CD4-positive, alpha-beta T cell (primary cell): Measurements from ENCODE around the gene NOTCH3. TPM values are rescaled to one million over a fixed set of nuclear protein-coding genes. Genes with fewer than 3 reads are reported as not detected.

Source experiments
- ATAC-seq: fragments of 200-7000 bp; cut with Tn5 transposase; one replicate; pipeline ENCODE4 v1.10.0; 2022; ENCODE audit warnings: mild to moderate bottlenecking; ENCODE audit not compliant: poor library complexity
- CTCF ChIA-PET: fragments of 350-600 bp; sonication (Branson Sonifier 250); formaldehyde crosslinking; loops from one replicate; lab custom pipeline; 2021; ENCODE audit warnings: antibody characterized with exemption, inconsistent platforms; lab: Charles Lee
- POLR2A ChIA-PET: fragments of 350-600 bp; sonication (Branson Sonifier 250); formaldehyde crosslinking; loops from one replicate; lab custom pipeline; 2021; ENCODE audit warnings: antibody characterized with exemption, inconsistent platforms; lab: Charles Lee
- DNase-seq, 14 experiments: peaks; one replicate each; pipeline ENCODE4 v3.0.0-alpha.2; 2013 to 2020; ENCODE audit warnings: mixed read lengths in 2 of 14
- H3K27ac ChIP-seq, 2 donors: one replicate each; pipeline versions ENCODE4 v1.5.1 to v1.7.0; 2013; ENCODE audit warnings: low read length in 2 of 2, low read depth in 1 of 2, mild to moderate bottlenecking in 1 of 2
- H3K27me3 ChIP-seq, 2 experiments: 1 replicate in 1 of 2; 2 replicates in 1 of 2; pipeline versions ENCODE4 v1.6.1 to v1.7.0; 2013; ENCODE audit warnings: low read length in 2 of 2, control low read depth in 1 of 2, mild to moderate bottlenecking in 1 of 2, moderate library complexity in 1 of 2; ENCODE audit not compliant: insufficient read depth in 2 of 2, control insufficient read depth in 1 of 2
- H3K36me3 ChIP-seq: one replicate; pipeline ENCODE4 v1.6.1; 2013; ENCODE audit warnings: low read length, control low read depth; ENCODE audit not compliant: insufficient read depth
- H3K4me1 ChIP-seq: one replicate; pipeline ENCODE4 v1.6.1; 2013; ENCODE audit warnings: low read length, control low read depth; ENCODE audit not compliant: insufficient read depth
- H3K4me3 ChIP-seq: one replicate; pipeline ENCODE4 v1.5.1; 2013; ENCODE audit warnings: mild to moderate bottlenecking, low read length, moderate library complexity
- H3K9me3 ChIP-seq, 2 experiments: 1 replicate in 1 of 2; 2 replicates in 1 of 2; pipeline versions ENCODE4 v1.6.1 to v1.7.0; 2013; ENCODE audit warnings: low read length in 2 of 2, mild to moderate bottlenecking in 2 of 2, control low read depth in 1 of 2, moderate library complexity in 1 of 2; ENCODE audit not compliant: control insufficient read depth in 1 of 2, insufficient read depth in 1 of 2
- H3K27ac Mint-ChIP-seq: one replicate; pipeline ENCODE4 v1.8.0; 2020; ENCODE audit warnings: mixed read lengths
- H3K27me3 Mint-ChIP-seq: one replicate; pipeline ENCODE4 v1.8.0; 2021; ENCODE audit warnings: mixed read lengths
- H3K36me3 Mint-ChIP-seq: one replicate; pipeline ENCODE4 v1.8.0; 2021; ENCODE audit warnings: low read depth, mixed read lengths
- H3K4me1 Mint-ChIP-seq: one replicate; pipeline ENCODE4 v1.8.0; 2021; ENCODE audit warnings: low read depth, mixed read lengths
- H3K4me3 Mint-ChIP-seq: one replicate; pipeline ENCODE4 v1.8.0; 2020; ENCODE audit warnings: mild to moderate bottlenecking, mixed read lengths
- H3K9me3 Mint-ChIP-seq: one replicate; pipeline ENCODE4 v1.8.0; 2020; ENCODE audit warnings: mixed read lengths
- CTCF ChIP-seq: fragments of 200-600 bp; IDR thresholded peaks from one replicate; pipeline ENCODE4 v1.8.0; 2022; ENCODE audit warnings: antibody characterized with exemption, mild to moderate bottlenecking
- intact Hi-C, 2 experiments: fragments of 100-400 bp; cut with DNase I in 1 of 2; cut with micrococcal nuclease in 1 of 2; formaldehyde crosslinking; loops; one replicate each; pipeline versions ENCODE4 v1.15.1 to v1.9.0; 2023 to 2025; cut with DNase I, micrococcal nuclease
- total RNA-seq, 174 experiments: library from RNA in 2 of 174; stranded (reverse) in 2 of 174; gene quantifications; one replicate each; pipeline ENCODE4 v1.2.3 and lab custom pipeline; 2021 to 2026

The NOTCH3 gene
- total RNA-seq, 2 experiments from 2014 or later: not detected

GRCh38 chr19:15126131-15126910 is 74.5 kb downstream of the NOTCH3 start:
- Histone ChIP-seq H3K27me3 (no peaks in the 10 kb centered on the region), H3K27ac (peak overlapping the region in 1 of 2 donors; percentile 87), H3K9me3 (no peaks in the 10 kb centered on the region), H3K4me1 (peaks cover 33% of the 10 kb centered on the region), H3K4me3 (peak overlapping the region; percentile 77), H3K36me3 (peaks cover 6% of the 10 kb centered on the region)
- ChIA-PET CTCF (interaction anchor here (0.6 to 1.9 kb wide), 2 partner anchors 34 to 1256 kb away, joined by 3 to 8 read pairs; no protein-coding TSS in a partner anchor), POLR2A (interaction anchor here (0.6 to 3.6 kb wide), 4 partner anchors 170 to 293 kb away, joined by 3 to 14 read pairs (median 4); partner anchors contain the start of genes AKAP8, AKAP8L and BRD4)
- ATAC-seq (no peak), DNase-seq (no peak)
- no peaks in the 10 kb centered on the region for H3K9me3 Mint-ChIP-seq
- no peaks in the 10 kb centered on the region for H3K27me3 Mint-ChIP-seq
- intact Hi-C loops: no loop called here
- H3K4me3 Mint-ChIP-seq: no peak overlapping the region
- H3K4me1 Mint-ChIP-seq: peaks cover 50% of the 10 kb centered on the region
- no peak for TF ChIP-seq CTCF
- H3K36me3 Mint-ChIP-seq: peaks cover 30% of the 10 kb centered on the region
- H3K27ac Mint-ChIP-seq: peak overlapping the region; percentile 96

- peaks cover 32% of the 10 kb centered on the region for H3K4me1 ChIP-seq
- Mint-ChIP-seq H3K9me3 (no peaks in the 10 kb centered on the region), H3K27me3 (no peaks in the 10 kb centered on the region), H3K36me3 (peaks cover 39% of the 10 kb centered on the region), H3K4me3 (peak overlapping the region; percentile 99), H3K27ac (peak overlapping the region; percentile 96), H3K4me1 (peaks cover 49% of the 10 kb centered on the region)
- intact Hi-C loops: loop anchor here in 1 of 2 experiments (1.0 kb wide), 1 partner anchor 33 kb away; no protein-coding TSS in a partner anchor
- no peak for TF ChIP-seq CTCF
- H3K27me3 ChIP-seq: no peaks in the 10 kb centered on the region
- DNase-seq (peak; percentile 92 to 98 (median 96)), ATAC-seq (peak; percentile 85)
- peak overlapping the region; percentile 87 to 97 for H3K27ac ChIP-seq
- H3K36me3 ChIP-seq: peaks cover 13% of the 10 kb centered on the region
- no peaks in the 10 kb centered on the region for H3K9me3 ChIP-seq
- POLR2A ChIA-PET: interaction anchor here (0.6 to 3.6 kb wide), 5 partner anchors 21 to 293 kb away, joined by 3 to 14 read pairs (median 4); partner anchors contain the start of genes AKAP8, AKAP8L and BRD4
- H3K4me3 ChIP-seq: peak overlapping the region; percentile 77
- CTCF ChIA-PET: interaction anchor here (0.6 to 1.9 kb wide), 2 partner anchors 33 to 1257 kb away, joined by 3 to 8 read pairs; no protein-coding TSS in a partner anchor
Measured at GRCh38 chr19:15125232-15126067, 75.3 kb downstream of the NOTCH3 start.

GRCh38 chr19:15124572-15125231 is 76.1 kb downstream of the NOTCH3 start:
- TF ChIP-seq CTCF: no peak
- Mint-ChIP-seq H3K4me3 (peak overlapping the region; percentile 99), H3K4me1 (peaks cover 41% of the 10 kb centered on the region), H3K27ac (peak overlapping the region; percentile 96), H3K36me3 (peaks cover 47% of the 10 kb centered on the region), H3K27me3 (no peaks in the 10 kb centered on the region), H3K9me3 (no peaks in the 10 kb centered on the region)
- peak in 4 of 14 experiments; percentile 9 to 73 (median 14) for DNase-seq
- Histone ChIP-seq H3K27ac (peak overlapping the region; percentile 87 to 97), H3K9me3 (peaks cover 0 to under 1% of the 10 kb centered on the region in 2 experiments), H3K4me3 (peak overlapping the region; percentile 77), H3K36me3 (peaks cover 19% of the 10 kb centered on the region), H3K27me3 (no peaks in the 10 kb centered on the region), H3K4me1 (peaks cover 25% of the 10 kb centered on the region)
- POLR2A ChIA-PET: interaction anchor here (0.7 to 3.6 kb wide), 5 partner anchors 17 to 294 kb away, joined by 3 to 14 read pairs (median 3); partner anchors contain the start of genes AKAP8, AKAP8L and SYDE1
- intact Hi-C loops: loop anchor here in 1 of 2 experiments (1.0 kb wide), 1 partner anchor 32 kb away; no protein-coding TSS in a partner anchor
- CTCF ChIA-PET: no interaction called here
- no peak for ATAC-seq
